Glutamatergic neuron (in vitro differentiated cells): ENCODE data around the gene SLC9C2. TPM values are rescaled to one million over a fixed set of nuclear protein-coding genes. Genes with fewer than 3 reads are reported as not detected.
"Not testable (repeated sequence)": the region's sequence is repeated elsewhere in the genome, so short reads cannot be mapped to it uniquely, and the experiment has no call there.

Experiments
- DNase-seq: peaks from one replicate; pipeline ENCODE4 v3.0.0; 2022
- H3K27ac Mint-ChIP-seq: one replicate; pipeline ENCODE4 v1.8.0; 2020; ENCODE audit warnings: mild to moderate bottlenecking, mixed read lengths, inconsistent platforms; ENCODE audit not compliant: unreplicated experiment
- H3K27me3 Mint-ChIP-seq: one replicate; pipeline ENCODE4 v1.8.0; 2020; ENCODE audit warnings: mild to moderate bottlenecking, moderate library complexity, mixed read lengths, inconsistent platforms; ENCODE audit not compliant: unreplicated experiment
- H3K36me3 Mint-ChIP-seq: one replicate; pipeline ENCODE4 v1.8.0; 2020; ENCODE audit warnings: mild to moderate bottlenecking, mixed read lengths, inconsistent platforms; ENCODE audit not compliant: unreplicated experiment
- H3K4me1 Mint-ChIP-seq: one replicate; pipeline ENCODE4 v1.8.0; 2020; ENCODE audit warnings: mild to moderate bottlenecking, low read depth, mixed read lengths, inconsistent platforms; ENCODE audit not compliant: unreplicated experiment
- H3K4me3 Mint-ChIP-seq: one replicate; pipeline ENCODE4 v1.8.0; 2020; ENCODE audit warnings: mild to moderate bottlenecking, mixed read lengths, inconsistent platforms; ENCODE audit not compliant: unreplicated experiment
- H3K9me3 Mint-ChIP-seq: one replicate; pipeline ENCODE4 v1.8.0; 2020; ENCODE audit warnings: mild to moderate bottlenecking, moderate library complexity, mixed read lengths, inconsistent platforms; ENCODE audit not compliant: unreplicated experiment
- long read RNA-seq: library from polyadenylated mRNA; unstranded; transcript quantifications from one replicate; pipeline ENCODE4 v2.0.0, GENCODE V29; 2020; ENCODE audit not compliant: unreplicated experiment
- total RNA-seq: library from RNA; stranded (reverse); fragmentation: NEBNext Ultra II Directional; extraction: Animal tissue kit (Norgen Biotek cat#: 25700); gene quantifications from one replicate; pipeline ENCODE4 v1.2.1, GENCODE V29; 2021; ENCODE audit not compliant: unreplicated experiment
- TF ChIP-seq, protein P1 (sequence below): fragments of 200-600 bp; sonication (generic); IDR thresholded peaks from one replicate; pipeline ENCODE4 v1.5.0; 2021; ENCODE audit not compliant: partially characterized antibody, unreplicated experiment

The SLC9C2 gene, protein sequence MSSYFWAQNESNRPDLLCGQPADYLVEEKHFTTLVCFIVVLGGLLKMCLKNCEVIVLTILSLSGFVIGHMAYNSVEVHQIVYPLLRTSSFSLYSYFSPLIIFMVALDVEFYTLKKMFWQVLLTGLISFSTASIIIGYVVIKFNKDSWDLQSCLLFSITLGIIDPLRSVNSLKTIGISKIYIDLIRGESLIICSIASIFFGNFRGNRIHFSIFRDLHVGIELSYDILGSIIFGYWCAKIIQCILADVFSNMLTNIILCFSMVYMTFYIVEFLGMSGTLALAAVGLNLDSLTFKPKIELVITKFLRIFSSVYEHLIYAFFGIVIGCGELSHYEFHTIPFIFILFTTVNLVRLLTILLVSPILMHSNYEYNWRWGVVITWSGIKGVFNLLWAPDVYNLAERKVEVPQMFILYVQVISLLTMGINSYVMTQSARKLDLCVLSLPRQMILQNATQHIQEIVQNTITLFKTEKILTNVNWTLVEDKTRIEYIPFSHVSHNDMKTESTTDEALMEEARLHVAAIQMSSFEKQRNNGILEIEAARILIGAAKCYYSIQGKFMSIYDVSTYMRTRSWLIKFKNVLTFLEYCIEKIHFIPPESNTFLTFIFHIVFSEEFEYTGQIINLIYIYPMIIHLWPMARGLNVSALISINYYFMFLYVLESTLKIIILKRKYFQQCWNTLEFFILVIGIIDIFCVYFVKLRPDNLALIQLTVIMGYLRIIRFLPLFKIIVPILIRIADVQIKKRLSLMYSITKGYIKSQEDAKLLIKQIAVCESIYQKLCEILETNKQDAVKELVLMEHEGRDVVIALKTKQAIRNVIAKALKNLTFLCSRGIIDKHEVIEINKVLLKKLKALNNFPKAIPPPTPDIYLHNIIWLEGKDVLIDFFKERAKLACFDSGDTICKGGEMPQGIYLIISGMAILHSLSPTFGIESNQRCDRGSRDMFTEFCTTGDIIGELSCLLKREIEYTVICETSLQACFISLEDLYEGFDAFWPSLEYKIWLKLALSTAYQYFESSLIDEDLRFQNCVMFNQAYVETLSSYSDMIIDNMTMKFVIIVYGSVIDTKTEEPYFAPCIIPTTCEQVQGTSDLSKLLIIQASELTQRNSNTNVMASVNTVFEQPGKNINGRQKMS
- total RNA-seq = 0.98 TPM
- long read RNA-seq = 0 reads

DNA sequence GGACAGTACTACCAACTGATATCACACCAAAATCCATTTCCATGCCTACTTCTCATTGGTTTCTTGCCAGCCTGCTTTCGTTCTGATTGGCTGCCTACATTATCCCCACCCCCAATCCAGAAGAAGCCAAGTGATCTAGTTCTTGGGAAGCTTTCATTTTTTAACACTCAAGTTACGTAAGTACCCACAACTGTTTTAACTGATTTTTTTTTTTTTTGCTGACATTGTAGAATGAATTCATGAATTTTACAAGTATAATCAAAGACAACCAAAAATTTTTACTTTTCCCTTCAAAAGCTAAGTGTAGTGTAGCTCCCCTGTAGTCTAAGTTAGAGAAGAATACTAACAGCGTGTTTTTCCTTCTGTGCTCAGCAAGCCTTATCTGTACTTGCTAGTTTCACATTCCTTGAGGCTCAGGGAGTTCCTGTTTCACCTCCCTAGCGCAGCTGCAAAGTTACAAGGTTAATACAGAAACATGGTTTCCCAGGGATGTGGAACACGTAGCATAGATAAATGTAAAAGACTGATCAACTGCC lies at the start of gene SLC9C2:
SLC9C2 (minus strand) TSS at position 17 of the 536 bp plus-strand sequence. CDS start 1,296 bp downstream, outside the sequence.
- Mint-ChIP-seq H3K36me3 (no peaks in the 10 kb centered on the region), H3K27me3 (no peaks in the 10 kb centered on the region), H3K4me1 (no peaks in the 10 kb centered on the region), H3K9me3 (peaks cover 2% of the 10 kb centered on the region), H3K27ac (no peak within 1 kb of the TSS), H3K4me3 (no peak within 1 kb of the TSS)
- DNase-seq = no peak
- TF ChIP-seq, protein P1, sequence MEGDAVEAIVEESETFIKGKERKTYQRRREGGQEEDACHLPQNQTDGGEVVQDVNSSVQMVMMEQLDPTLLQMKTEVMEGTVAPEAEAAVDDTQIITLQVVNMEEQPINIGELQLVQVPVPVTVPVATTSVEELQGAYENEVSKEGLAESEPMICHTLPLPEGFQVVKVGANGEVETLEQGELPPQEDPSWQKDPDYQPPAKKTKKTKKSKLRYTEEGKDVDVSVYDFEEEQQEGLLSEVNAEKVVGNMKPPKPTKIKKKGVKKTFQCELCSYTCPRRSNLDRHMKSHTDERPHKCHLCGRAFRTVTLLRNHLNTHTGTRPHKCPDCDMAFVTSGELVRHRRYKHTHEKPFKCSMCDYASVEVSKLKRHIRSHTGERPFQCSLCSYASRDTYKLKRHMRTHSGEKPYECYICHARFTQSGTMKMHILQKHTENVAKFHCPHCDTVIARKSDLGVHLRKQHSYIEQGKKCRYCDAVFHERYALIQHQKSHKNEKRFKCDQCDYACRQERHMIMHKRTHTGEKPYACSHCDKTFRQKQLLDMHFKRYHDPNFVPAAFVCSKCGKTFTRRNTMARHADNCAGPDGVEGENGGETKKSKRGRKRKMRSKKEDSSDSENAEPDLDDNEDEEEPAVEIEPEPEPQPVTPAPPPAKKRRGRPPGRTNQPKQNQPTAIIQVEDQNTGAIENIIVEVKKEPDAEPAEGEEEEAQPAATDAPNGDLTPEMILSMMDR = no peak

DNA sequence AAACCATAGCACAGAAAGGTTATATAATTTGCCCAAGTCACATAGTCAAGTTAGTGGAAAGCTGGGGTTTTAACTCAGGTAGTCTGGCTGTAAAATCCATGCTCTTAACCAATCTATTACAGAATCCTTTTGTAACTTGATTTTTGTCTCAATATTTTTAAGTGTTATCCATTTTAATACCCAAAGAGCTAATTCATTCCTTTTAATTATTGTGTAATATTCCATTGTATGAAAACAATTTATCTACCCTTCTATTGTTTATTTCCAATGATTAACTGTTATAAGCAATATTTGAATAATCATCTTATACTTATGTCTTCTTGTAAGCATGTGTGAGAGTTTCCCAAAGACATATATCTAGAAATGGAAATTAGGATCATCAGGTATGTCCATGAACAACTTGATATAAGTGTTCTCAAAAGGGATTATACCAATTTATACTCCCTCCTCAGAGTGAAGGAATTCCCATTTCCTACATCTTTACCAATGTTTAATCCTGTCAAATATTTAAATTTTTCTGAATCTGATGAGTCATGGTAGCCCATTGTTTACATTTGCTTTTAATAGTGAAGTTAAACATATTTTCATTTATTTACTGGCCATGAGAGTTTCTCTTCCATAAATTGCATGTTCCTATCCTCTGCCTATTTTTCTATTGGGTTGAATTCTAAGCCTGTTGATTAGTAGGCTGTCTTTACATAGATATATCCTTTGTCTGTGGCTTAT lies 46.2 kb upstream of the SLC9C2 start:
- Mint-ChIP-seq H3K27me3 (no peaks in the 10 kb centered on the region), H3K36me3 (no peaks in the 10 kb centered on the region), H3K4me3 (no peak overlapping the region), H3K4me1 (no peaks in the 10 kb centered on the region), H3K27ac (no peak overlapping the region), H3K9me3 (peaks cover 1% of the 10 kb centered on the region)
- no peak for DNase-seq
- TF ChIP-seq, protein P1 = no peak

DNA sequence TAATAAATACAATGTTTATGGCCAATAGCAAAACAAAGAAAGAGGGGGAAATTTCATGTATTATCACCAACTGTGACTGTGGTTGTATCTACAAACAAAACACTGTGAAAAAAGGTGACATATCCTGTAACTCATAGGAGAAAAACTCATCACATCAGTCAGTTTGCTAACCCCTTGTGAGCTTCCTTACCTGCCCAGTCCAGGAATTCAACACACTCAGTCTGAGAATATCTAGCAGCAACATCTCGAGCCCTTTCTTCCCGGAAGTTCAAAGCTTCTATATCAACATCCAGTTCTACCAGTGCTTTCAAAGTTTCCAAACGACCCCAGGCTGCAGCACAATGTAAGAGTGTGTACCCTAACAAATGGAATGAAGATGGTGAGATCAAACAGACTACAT lies 43.8 kb upstream of the SLC9C2 start:
- Mint-ChIP-seq H3K27ac (no peak overlapping the region), H3K4me1 (no peaks in the 10 kb centered on the region), H3K27me3 (no peaks in the 10 kb centered on the region), H3K9me3 (peaks cover 1% of the 10 kb centered on the region), H3K36me3 (no peaks in the 10 kb centered on the region), H3K4me3 (no peak overlapping the region)
- TF ChIP-seq, protein P1 = no peak
- no peak for DNase-seq

DNA sequence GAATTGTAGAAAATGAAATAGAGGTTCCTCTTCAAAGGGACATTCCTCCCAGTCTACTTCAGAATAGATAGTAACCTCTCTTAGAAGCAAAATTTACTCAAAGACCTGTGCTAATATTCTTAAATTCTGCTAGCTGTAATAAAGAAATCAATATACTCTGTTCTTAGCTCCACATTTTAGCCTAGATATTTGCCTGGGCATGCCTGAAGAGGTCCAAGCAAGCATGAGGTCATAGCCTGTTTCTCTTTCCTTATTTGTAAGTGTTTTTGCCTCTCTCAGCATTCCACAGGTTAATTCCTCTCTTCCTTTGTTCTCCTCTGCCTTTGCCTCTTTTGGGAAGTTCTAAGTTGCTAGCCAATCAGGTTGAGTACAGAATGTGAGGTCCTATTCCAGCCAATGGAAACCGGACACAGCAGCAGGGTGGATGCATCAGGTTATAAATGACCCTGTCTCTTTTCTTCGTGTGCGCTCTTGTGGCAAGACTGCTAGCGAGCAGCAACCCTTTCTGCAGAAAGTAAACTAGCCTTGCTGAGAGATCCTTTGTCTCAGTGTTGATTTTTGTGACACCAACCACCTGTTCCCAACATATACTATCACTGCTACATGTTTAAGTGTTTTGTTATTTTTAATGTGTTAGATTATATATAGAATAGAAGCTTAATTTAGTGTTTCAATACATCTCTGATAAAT lies 39.7 kb upstream of the SLC9C2 start:
- not testable (repeated sequence) for H3K36me3 Mint-ChIP-seq, H3K4me3 Mint-ChIP-seq, H3K27ac Mint-ChIP-seq, H3K27me3 Mint-ChIP-seq, H3K9me3 Mint-ChIP-seq, DNase-seq, H3K4me1 Mint-ChIP-seq
